Left ventricle myocardium superior (tissue), 1 donor: ENCODE results near the gene SULT4A1. TPM values are rescaled to one million over a fixed set of nuclear protein-coding genes. Genes with fewer than 3 reads are reported as not detected.

ENCODE experiments used
- ATAC-seq: fragments of 200-7000 bp; cut with Tn5 transposase; one replicate; pipeline ENCODE4 v1.9.1; 2020; ENCODE audit warnings: mild to moderate bottlenecking, moderate library complexity
- DNase-seq: peaks from one replicate; pipeline ENCODE4 v3.0.0-alpha.2; 2020
- intact Hi-C: fragments of 100-400 bp; cut with micrococcal nuclease; formaldehyde crosslinking; loops from one replicate; pipeline ENCODE4 v1.11.0; 2022
- total RNA-seq: library from RNA; stranded (reverse); fragmentation: NEBNext Ultra II Directional; extraction: Animal tissue kit (Norgen Biotek cat#: 25700); gene quantifications from one replicate; pipeline ENCODE4 v1.2.1, GENCODE V29; 2021
- donor health status: DM: no; HTN: yes; CAD: no; lungs with severe emphysema.

Gene SULT4A1
- total RNA-seq, 1 donor from 2014 or later = 0.45 TPM

- ATAC-seq (no peak), DNase-seq (no peak)
- intact Hi-C loops = no loop called here
Observed at GRCh38 chr22:43782448-43782847, 79.9 kb downstream of the SULT4A1 start.

DNA sequence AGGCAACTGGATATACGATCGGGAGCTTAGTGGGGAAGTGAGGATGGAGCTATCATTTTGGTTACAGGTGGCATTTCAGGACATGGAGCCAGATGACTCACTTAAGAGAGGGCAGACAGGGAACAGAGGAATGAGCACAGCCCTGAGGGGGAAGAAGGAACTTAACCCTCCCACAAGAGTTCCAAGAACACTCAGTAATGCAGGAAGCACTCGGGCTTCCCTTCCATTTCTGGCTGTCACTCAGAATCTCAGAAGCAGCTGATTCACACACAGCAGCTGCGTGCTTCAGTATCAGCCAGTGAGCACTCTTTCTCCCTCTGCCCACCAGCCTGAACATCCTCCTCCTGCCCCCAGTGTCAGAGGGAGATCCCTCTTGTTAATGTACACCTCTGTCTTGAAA lies 85.0 kb downstream of the SULT4A1 start:
- peak; percentile 65 for ATAC-seq
- no peak for DNase-seq
- intact Hi-C loops = no loop called here

- DNase-seq (no peak), ATAC-seq (no peak)
- intact Hi-C loops = no loop called here
Observed at GRCh38 chr22:43776081-43776670, 86.1 kb downstream of the SULT4A1 start.

Other genes starting within 250 kb of the SULT4A1 start
- 1.5 TPM for gene EFCAB6, start 50.2 kb downstream of the SULT4A1 start, total RNA-seq
- not detected for gene PNPLA5, start 29.5 kb upstream of the SULT4A1 start, total RNA-seq
- 0.25 TPM for gene PNPLA3, start 61.3 kb upstream of the SULT4A1 start, total RNA-seq
- 79.8 TPM for gene SAMM50, start 92.9 kb upstream of the SULT4A1 start, total RNA-seq
- gene PARVB, start 161.8 kb upstream of the SULT4A1 start, total RNA-seq = 183 TPM